OCI-LY7 (cell line): Measurements from ENCODE around the gene SLC18A2.

Experiments
- EZH2phosphoT487 ChIP-seq: fragments of 200-600 bp; sonication (generic); IDR thresholded peaks from 2 replicates; pipeline ENCODE4 v1.6.1; 2018; ENCODE audit warnings: low read depth, borderline replicate concordance, mild to moderate bottlenecking, mixed run types, antibody characterized with exemption, low read length, moderate library complexity, mixed read lengths
- TF ChIP-seq, protein P1 (sequence below): fragments of 200-600 bp; sonication (generic); conservative IDR thresholded peaks from 2 replicates; pipeline ENCODE4 v1.5.1; 2014; ENCODE audit warnings: mild to moderate bottlenecking, antibody characterized with exemption, low read length, moderate library complexity, mixed read lengths

DNA sequence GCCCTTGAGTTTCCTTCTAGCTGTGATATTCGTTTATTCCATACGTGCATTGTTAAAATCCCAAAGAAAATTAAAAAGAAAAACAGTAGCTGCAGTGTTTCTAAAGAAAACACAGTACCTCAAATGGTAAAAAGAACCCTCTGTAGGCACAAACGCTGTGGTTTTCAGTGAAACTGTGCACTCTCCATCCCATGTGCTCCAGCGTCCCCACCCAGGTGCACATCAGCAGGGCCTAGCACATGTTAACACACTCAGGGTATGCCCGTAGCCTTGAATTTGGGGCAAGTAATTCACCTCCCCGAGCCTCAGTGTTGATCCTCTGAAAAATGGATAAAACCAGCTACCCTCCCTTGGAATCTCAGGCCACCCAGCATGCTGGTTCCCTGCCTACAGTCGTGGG lies 9.5 kb downstream of the SLC18A2 start:
- TF ChIP-seq, protein P1, sequence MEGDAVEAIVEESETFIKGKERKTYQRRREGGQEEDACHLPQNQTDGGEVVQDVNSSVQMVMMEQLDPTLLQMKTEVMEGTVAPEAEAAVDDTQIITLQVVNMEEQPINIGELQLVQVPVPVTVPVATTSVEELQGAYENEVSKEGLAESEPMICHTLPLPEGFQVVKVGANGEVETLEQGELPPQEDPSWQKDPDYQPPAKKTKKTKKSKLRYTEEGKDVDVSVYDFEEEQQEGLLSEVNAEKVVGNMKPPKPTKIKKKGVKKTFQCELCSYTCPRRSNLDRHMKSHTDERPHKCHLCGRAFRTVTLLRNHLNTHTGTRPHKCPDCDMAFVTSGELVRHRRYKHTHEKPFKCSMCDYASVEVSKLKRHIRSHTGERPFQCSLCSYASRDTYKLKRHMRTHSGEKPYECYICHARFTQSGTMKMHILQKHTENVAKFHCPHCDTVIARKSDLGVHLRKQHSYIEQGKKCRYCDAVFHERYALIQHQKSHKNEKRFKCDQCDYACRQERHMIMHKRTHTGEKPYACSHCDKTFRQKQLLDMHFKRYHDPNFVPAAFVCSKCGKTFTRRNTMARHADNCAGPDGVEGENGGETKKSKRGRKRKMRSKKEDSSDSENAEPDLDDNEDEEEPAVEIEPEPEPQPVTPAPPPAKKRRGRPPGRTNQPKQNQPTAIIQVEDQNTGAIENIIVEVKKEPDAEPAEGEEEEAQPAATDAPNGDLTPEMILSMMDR = no peak
- TF ChIP-seq EZH2phosphoT487 = no peak
